Endothelial cell of umbilical vein (primary cell): Measurements from ENCODE around the gene SPOCD1. TPM values are rescaled to one million over a fixed set of nuclear protein-coding genes. Genes with fewer than 3 reads are reported as not detected.
A peak's percentile ranks its signal among the peaks of the same experiment; 100 is the strongest.

Source experiments
- BruUV-seq: library from RNA; stranded (reverse); fragments of 400-500 nt; replicated peaks from 2 replicates; lab custom pipeline; 2021; lab: Mats Ljungman, UMichigan
- CTCF ChIA-PET: fragments of 300-600, 350-600 bp; sonication (Branson Sonifier 250); formaldehyde crosslinking; loops from one replicate; lab custom pipeline; 2021; ENCODE audit warnings: antibody characterized with exemption, inconsistent platforms; lab: Charles Lee
- POLR2A ChIA-PET: fragments of 300-600, 350-600 bp; sonication (Branson Sonifier 250); formaldehyde crosslinking; loops from one replicate; lab custom pipeline; 2021; ENCODE audit warnings: antibody characterized with exemption, inconsistent platforms; lab: Charles Lee
- DNase-seq: peaks from one replicate; pipeline ENCODE4 v3.0.0-alpha.2; 2011; ENCODE audit warnings: low read depth, low spot score
- FAIRE-seq: peaks from 2 replicates; lab custom pipeline; 2011; peaks lifted over from hg19 to GRCh38; lab: Jason Lieb, UNC
- H2AFZ ChIP-seq: 2 replicates; pipeline ENCODE4 v1.6.0; 2012; ENCODE audit warnings: low read depth, low read length, control low read depth, inconsistent platforms
- H3K27ac ChIP-seq: 2 replicates; pipeline ENCODE4 v1.5.1; 2011; ENCODE audit warnings: low read depth, mild to moderate bottlenecking, control low read depth, low read length, moderate library complexity; ENCODE audit not compliant: insufficient read depth
- H3K27me3 ChIP-seq, 2 experiments: 2 replicates each; pipeline versions ENCODE4 v1.6.0 to v1.6.1; 2011; ENCODE audit warnings: low read length in 2 of 2, mixed read lengths in 1 of 2; ENCODE audit not compliant: control insufficient read depth in 2 of 2, insufficient read depth in 2 of 2
- H3K36me3 ChIP-seq, 2 experiments: 2 replicates in 1 of 2; 3 replicates in 1 of 2; pipeline ENCODE4 v1.5.1; 2011; ENCODE audit warnings: low read length in 2 of 2, mild to moderate bottlenecking in 1 of 2, moderate library complexity in 1 of 2; ENCODE audit not compliant: control insufficient read depth in 2 of 2, insufficient read depth in 2 of 2; ENCODE audit errors: extremely low read depth in 1 of 2
- H3K4me1 ChIP-seq: 3 replicates; pipeline ENCODE4 v1.5.1; 2011; ENCODE audit warnings: mild to moderate bottlenecking, low read length; ENCODE audit not compliant: control insufficient read depth, insufficient read depth; ENCODE audit errors: extremely low read depth
- H3K4me2 ChIP-seq: 2 replicates; pipeline ENCODE4 v1.6.1; 2011; ENCODE audit warnings: low read length, control low read depth, mixed read lengths; ENCODE audit not compliant: insufficient read depth
- H3K4me3 ChIP-seq, 3 experiments: fragments of 200-600 bp in 1 of 3; sonication (generic), shearing (Covaris generic) in 1 of 3; replicated peaks in 1 of 3; 2 replicates each; pipeline ENCODE4 v1.5.1; 2011 to 2016; ENCODE audit warnings: control low read depth in 3 of 3, low read length in 3 of 3, mild to moderate bottlenecking in 2 of 3, inconsistent platforms in 1 of 3, low read depth in 1 of 3, moderate library complexity in 1 of 3; ENCODE audit not compliant: insufficient read depth in 1 of 3
- H3K79me2 ChIP-seq: 2 replicates; pipeline ENCODE4 v1.6.0; 2012; ENCODE audit warnings: low read length, inconsistent platforms; ENCODE audit not compliant: control insufficient read depth, insufficient read depth
- H3K9ac ChIP-seq: replicated peaks from 2 replicates; pipeline ENCODE3; 2011; ENCODE audit warnings: low read length, control low read depth; ENCODE audit not compliant: insufficient read depth; ENCODE audit errors: extremely low read depth
- H3K9me1 ChIP-seq: replicated peaks from 3 replicates; pipeline ENCODE4 v1.6.0; 2011; ENCODE audit warnings: mild to moderate bottlenecking, low read length; ENCODE audit not compliant: control insufficient read depth, insufficient read depth; ENCODE audit errors: extremely low read depth
- H3K9me3 ChIP-seq: replicated peaks from 2 replicates; pipeline ENCODE4 v1.5.1; 2012; ENCODE audit warnings: low read length, inconsistent platforms; ENCODE audit not compliant: control insufficient read depth, insufficient read depth
- H4K20me1 ChIP-seq: replicated peaks from 2 replicates; pipeline ENCODE3; 2011; ENCODE audit warnings: mild to moderate bottlenecking, low read length; ENCODE audit not compliant: control insufficient read depth, insufficient read depth; ENCODE audit errors: extremely low read depth
- EZH2 ChIP-seq: IDR thresholded peaks from 2 replicates; pipeline ENCODE4 v1.6.1; 2012; ENCODE audit warnings: borderline replicate concordance, low read depth, mild to moderate bottlenecking, moderate library complexity, low read length, inconsistent platforms; ENCODE audit not compliant: severe bottlenecking
- FOS ChIP-seq: IDR thresholded peaks from 2 replicates; pipeline ENCODE4 v1.6.1; 2011; ENCODE audit warnings: mild to moderate bottlenecking, low read length, moderate library complexity, borderline replicate concordance; ENCODE audit not compliant: insufficient read depth
- JUN ChIP-seq: IDR thresholded peaks from 2 replicates; pipeline ENCODE4 v1.6.1; 2011; ENCODE audit warnings: borderline replicate concordance, low read depth; ENCODE audit not compliant: insufficient read length, insufficient read depth
- MYC ChIP-seq: IDR thresholded peaks from one replicate; pipeline ENCODE4 v1.6.1; 2011; ENCODE audit warnings: mild to moderate bottlenecking, low read depth, low read length
- dilution Hi-C: fragments of 300-500 bp; cut with MboI; formaldehyde crosslinking; loops from one replicate; pipeline ENCODE4 v1.15.0; 2019; ENCODE audit warnings: low sequenced_read_pairs; ENCODE audit not compliant: extremely low pct_ligation_motif_present
- intact Hi-C: fragments of 100-400 bp; cut with micrococcal nuclease; formaldehyde crosslinking; loops from one replicate; pipeline ENCODE4 v1.10.0; 2022
- polyA plus RNA-seq, 4 experiments: library from polyadenylated mRNA; depleted of rRNA in 3 of 4; stranded (reverse) in 3 of 4; unstranded in 1 of 4; fragments of >200 nt; gene quantifications; 2 replicates each; pipeline versions ENCODE4 v1.2.1 to v1.2.3, GENCODE V29; 2011 to 2012; ENCODE audit warnings: missing spikeins in 1 of 4
- total RNA-seq: library from RNA; stranded (reverse); gene quantifications from 2 replicates; pipeline ENCODE4 v1.2.3, GENCODE V29; 2021
- TF ChIP-seq, protein P1 (sequence below), 2 donors: IDR thresholded peaks; 1 replicate in 1 of 2; 2 replicates in 1 of 2; pipeline ENCODE4 v1.5.1; 2011; ENCODE audit warnings: low read length in 2 of 2, mild to moderate bottlenecking in 2 of 2, moderate library complexity in 2 of 2, control low read depth in 1 of 2, inconsistent platforms in 1 of 2, low read depth in 1 of 2; ENCODE audit not compliant: insufficient read depth in 1 of 2; ENCODE audit errors: extremely low read depth in 1 of 2
- TF ChIP-seq, protein P2 (sequence below): IDR thresholded peaks from 2 replicates; pipeline ENCODE4 v1.6.1; 2011; ENCODE audit not compliant: insufficient read depth, insufficient read length

Gene SPOCD1
- total and polyA plus RNA-seq, 2 donors (not counting 3 experiments of a cell fraction or from before 2014, with no cell fraction given), result 0.27 to 33.0 TPM

DNA sequence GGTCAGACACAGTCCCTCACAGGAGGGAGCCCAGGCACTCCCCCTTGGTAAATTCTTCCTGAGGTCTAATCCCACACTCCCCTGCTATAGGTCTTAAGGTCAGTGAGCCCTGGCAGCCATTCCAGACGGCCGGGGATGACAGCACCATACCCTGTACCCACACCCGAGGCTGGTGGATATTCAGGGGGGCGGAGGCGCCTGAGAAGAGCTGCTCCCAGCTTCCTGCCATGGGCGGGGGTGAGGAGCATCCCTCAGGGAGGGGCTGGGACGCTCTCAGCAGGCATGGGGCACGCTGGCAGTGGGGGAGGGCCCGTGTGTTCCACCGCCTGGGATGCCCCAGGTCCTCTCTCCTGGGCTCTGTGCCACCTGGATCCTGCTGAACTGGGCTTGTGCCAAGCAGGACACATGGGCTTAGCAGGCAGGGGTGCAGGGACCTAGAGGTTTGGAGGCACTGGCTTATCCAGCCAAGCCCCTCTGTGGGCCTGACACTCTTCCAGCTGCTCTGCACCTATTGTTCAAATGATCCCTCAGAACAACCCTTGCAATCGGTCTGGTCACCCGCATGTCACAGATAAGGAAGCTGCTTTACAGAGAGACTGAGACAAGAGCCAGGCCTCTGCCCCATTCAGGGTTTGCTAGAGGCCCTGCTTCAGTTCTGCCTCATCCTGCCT lies 46.0 kb downstream of the SPOCD1 start:
- no peak overlapping the region for H3K4me2 ChIP-seq
- H3K4me1 ChIP-seq, result peaks cover 3% of the 10 kb centered on the region
- no peaks in the 10 kb centered on the region for H3K79me2 ChIP-seq
- H3K36me3 ChIP-seq, result no peaks in the 10 kb centered on the region
- no peak overlapping the region for H3K9ac ChIP-seq
- ChIA-PET CTCF (interaction anchor here (2.4 kb wide), 2 partner anchors 19 to 24 kb away, joined by 6 to 12 read pairs; no protein-coding TSS in a partner anchor), POLR2A (no interaction called here)
- peaks cover 41 to 44% of the 10 kb centered on the region in 2 experiments for H3K27me3 ChIP-seq
- no peak for DNase-seq
- BruUV-seq, result no TSS peak
- intact Hi-C loops, result no loop called here
- H3K9me1 ChIP-seq, result no peaks in the 10 kb centered on the region
- no peak overlapping the region for H2AFZ ChIP-seq
- no peak overlapping the region for H3K4me3 ChIP-seq
- no peaks in the 10 kb centered on the region for H4K20me1 ChIP-seq
- TF ChIP-seq JUN, result no peak
- no peak for TF ChIP-seq MYC
- TF ChIP-seq, protein P1, sequence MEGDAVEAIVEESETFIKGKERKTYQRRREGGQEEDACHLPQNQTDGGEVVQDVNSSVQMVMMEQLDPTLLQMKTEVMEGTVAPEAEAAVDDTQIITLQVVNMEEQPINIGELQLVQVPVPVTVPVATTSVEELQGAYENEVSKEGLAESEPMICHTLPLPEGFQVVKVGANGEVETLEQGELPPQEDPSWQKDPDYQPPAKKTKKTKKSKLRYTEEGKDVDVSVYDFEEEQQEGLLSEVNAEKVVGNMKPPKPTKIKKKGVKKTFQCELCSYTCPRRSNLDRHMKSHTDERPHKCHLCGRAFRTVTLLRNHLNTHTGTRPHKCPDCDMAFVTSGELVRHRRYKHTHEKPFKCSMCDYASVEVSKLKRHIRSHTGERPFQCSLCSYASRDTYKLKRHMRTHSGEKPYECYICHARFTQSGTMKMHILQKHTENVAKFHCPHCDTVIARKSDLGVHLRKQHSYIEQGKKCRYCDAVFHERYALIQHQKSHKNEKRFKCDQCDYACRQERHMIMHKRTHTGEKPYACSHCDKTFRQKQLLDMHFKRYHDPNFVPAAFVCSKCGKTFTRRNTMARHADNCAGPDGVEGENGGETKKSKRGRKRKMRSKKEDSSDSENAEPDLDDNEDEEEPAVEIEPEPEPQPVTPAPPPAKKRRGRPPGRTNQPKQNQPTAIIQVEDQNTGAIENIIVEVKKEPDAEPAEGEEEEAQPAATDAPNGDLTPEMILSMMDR (IDR thresholded peaks at IDR 0.05; ENCODE audit: extremely low read depth in 1 of 2, insufficient read depth in 1 of 2, low read depth in 1 of 2, low read length in 2 of 2), result no peak
- TF ChIP-seq FOS, result no peak
- TF ChIP-seq, protein P2, sequence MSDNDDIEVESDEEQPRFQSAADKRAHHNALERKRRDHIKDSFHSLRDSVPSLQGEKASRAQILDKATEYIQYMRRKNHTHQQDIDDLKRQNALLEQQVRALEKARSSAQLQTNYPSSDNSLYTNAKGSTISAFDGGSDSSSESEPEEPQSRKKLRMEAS, result no peak
- TF ChIP-seq EZH2, result peak; percentile 25
- H3K27ac ChIP-seq, result no peak overlapping the region
- no peaks in the 10 kb centered on the region for H3K9me3 ChIP-seq
- dilution Hi-C loops, result no loop called here
- FAIRE-seq, result no peak
